OCI-M1 (cell line): ENCODE measurements around the gene HMG20A.

Experiments used
- DNase-seq: peaks from one replicate; lab custom pipeline; 2025; lab: John Stamatoyannopoulos, UW

The HMG20A gene

DNA sequence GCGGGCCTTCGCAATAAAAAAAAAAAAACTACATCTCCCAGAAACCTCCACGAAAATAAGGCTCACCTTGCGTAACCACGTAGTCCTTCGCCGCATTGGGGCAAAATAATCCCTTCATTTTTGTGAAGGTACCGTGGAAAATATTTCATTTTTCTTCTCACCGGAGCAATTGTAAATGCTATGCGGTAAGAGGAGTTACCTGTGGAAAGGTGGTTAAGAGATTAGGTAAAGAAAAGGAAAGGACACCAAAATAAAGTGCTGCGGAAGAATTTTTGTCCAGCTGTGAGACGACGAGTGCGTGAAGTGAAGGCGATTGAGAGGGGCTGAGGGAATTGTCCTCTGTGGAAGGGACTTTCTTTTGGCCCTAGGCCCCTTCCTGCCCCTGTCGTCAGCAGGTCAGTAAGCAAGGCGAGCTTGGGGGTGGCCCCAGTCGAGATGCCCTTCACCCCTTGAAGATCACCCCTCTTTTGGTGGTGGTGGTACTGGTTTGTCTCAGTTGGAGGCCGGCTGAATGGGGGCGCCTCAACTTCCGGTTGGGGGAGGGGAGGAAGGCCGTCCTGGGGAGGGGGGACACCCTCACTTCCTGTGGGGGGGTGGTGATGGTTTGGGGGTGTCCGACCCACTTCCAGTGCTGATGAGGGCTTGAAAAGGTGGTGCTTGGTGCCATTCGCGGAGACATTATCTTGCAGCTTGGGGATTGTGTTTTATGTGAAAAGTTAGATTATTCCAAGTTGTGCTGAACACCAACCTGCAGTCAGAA lies at the start of gene HMG20A:
Gene HMG20A, plus strand, starts transcription at position 279 of the 760 bp plus-strand sequence. CDS start 37,520 bp downstream, outside the sequence.
- DNase-seq: peak; percentile 90

GRCh38 chr15:77371850-77372563 lies 48.7 kb upstream of the HMG20A start:
- no peak for DNase-seq

DNA sequence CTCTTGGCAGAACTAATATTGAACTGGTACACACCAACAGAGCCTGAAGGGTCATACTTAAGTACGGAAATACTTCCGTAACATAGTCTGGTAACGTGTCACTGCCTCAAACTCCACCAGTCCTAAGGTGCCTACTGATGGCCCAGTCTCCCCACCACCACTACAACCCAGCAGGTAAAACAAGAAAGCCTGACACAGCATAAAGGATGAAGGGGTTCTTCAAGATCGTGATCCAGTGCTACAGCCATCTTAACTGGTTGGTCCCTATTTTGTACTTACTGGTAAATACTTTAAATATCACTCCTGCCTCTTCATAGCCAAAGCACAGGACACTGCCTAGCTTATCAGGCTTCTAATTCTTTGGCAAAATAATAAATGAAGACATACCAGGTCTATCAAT lies 47.2 kb upstream of the HMG20A start:
- no peak for DNase-seq

- DNase-seq: no peak
These were observed 45.6 kb upstream of the HMG20A start for GRCh38 chr15:77375133-77375532.

DNA sequence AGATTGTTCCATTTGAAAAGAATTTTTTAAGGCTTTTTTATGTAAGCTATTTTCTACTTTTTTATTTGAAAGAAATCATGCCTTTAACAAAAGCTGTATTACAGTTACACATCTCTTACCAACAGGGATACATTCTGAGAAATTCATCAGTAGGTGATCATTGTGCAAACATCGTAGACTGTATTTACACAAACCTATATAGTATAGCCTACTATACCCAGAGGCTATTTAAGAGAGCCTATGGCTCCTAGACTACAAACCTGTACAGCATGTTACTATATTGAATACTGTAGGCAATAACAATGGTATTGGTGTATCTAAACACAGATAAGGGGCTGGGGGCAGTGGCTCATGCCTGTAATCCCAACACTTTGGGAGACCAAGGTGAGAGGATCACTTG lies 43.9 kb upstream of the HMG20A start:
- no peak for DNase-seq

- no peak for DNase-seq
These were observed 40.7 kb upstream of the HMG20A start for GRCh38 chr15:77380033-77380432.

GRCh38 chr15:77384086-77384485 lies 36.6 kb upstream of the HMG20A start:
- DNase-seq: no peak

DNA sequence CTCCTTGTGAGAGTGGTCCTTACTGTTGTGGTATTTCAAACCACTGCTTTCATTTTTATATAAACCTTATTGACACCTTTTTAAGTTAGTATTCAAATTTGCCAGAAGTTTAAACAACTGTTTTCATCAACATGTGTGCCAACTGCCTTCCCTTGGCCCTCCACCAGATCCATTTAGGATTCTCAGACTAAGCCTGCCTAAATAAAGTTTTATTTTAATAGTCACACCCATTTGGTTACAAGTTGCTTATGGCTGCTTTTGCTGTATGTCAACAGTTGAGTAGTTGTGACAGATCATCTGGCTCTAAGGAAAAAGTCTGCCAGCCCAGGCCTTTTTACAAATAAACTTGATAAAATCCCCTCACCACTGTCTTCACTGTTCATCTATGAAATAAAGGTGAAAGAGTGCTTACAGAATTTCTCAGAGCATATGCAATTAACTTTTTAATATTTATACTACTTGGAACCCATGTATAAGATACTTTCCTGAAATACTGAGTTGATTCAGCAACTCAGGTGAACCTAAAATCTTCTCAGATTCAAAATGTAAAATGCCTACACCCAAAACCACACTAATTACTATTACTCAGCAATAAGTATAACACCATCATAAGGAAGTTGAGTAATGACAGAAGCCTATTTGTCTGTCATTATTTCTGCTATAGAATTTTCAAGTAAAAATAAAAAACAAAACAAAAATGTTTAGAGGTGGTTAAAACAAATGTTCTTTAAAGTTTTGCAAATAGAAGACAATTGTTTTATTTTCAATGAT lies 35.9 kb upstream of the HMG20A start:
- no peak for DNase-seq

- no peak for DNase-seq
These were observed 34.1 kb upstream of the HMG20A start for GRCh38 chr15:77386626-77387025.

GRCh38 chr15:77387365-77388105 lies 33.2 kb upstream of the HMG20A start:
- DNase-seq: no peak

DNA sequence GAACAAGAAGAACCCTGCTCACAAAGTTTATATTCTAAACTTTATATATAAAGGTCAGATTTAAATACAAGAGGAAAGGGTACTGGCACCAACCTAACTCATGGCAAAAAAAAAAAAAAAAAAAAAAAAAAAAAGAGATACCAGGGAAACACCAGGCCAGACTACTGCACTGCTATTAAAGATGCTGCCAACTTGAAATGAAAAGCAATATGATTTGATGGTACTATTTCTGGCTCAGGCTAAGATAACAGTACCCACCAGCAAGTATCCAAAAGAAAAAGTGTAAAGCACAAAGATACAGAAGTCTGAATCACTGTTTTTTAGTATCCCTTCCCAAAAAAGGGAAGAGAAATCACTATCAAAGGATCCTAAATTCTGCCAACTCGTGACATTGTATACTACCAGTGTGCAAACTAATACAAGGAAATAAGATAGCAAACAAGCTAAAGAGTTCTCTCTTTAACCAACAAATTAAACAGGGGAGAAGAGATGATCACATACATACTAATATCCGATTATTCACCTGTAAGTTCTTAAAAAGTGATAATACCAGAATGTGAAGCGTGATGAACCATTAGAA lies 29.2 kb upstream of the HMG20A start:
- DNase-seq: no peak

DNA sequence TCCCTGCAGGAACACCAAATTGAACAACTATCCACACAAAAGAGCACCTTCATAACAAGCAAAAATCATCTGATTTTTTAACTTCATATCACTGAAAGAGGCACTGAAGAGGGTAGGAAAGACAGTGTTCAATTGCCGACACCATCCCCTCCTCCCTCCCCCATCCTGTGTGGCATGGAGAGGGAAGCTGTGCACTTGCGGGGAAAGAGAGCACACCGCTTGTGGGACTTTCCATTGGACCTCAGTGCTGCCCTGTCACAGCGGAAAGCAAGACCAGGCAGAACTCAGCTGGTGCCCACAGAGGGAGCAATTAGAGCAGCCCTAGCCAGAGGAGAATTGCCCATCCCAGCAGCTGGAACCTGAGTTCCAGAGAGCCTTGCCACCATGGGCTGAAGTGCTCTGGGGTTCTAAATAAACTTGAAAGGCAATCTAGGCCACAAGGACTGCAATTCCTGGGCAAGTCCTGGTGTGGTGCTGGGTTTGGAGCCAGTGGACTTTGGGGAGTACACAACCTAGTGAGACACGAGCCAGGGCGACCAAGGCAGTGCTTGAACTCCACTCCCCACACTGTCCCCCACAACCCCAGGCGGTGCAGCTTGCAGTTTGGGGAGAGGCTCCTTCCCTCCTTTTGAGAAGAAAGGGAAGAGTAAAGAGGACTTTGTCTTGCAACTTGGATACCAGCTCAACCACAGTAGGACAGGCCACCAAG lies 27.8 kb upstream of the HMG20A start:
- DNase-seq: no peak

- DNase-seq: no peak
These were observed 27.2 kb upstream of the HMG20A start for GRCh38 chr15:77393471-77393840.

DNA sequence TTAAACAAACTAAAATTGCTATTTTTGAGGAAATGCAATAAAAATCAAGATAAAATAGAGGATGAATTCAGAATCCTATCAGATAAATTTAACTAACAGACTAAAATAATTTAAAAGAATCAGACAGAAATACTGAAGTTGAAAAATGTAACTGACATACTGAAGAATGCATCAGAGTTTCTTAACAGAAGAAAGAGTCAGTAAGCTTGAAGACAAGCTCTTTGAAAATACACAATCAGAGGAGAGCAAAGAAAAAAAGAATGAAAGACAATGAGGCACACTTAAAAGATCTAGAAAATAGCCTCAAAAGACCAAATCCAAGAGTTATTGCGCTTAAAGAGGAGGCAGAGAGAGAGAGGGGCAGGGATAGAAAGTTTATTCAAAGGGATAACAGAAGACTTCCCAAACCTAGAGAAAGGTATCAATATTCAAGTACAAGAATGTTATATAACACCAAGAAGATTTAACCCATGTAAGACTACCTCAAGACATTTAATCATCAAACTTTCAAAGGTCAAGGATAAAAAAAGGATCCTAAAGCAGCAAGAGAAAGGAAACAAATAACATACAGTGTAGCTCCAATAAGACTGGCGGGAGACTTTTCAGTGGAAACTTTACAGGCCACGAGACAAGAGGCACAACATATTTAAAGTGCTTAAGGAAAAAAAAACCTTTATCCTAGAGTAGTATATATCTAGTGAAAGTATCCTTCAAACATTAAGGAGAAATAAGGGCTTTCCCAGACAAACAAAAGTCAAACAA lies 25.5 kb upstream of the HMG20A start:
- no peak for DNase-seq

DNA sequence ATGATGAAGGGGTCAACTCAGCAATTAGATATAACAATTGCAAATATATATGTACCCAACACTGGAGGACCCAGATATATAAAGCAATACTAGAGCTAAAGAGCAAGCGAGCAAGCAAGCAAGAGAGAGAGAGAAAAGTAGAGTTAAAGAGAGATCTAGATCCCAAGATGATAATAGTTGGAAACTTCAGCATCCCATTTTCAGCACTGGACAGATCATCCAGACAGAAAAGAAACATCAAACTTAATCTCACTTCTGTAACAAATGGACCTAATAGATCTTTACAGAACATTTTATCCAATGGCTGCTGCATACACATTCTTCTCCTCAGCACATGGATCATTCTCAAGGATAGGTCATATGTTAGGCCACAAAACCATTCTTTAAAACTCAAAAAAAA lies 24.0 kb upstream of the HMG20A start:
- DNase-seq: no peak

- DNase-seq: no peak
These were observed 21.8 kb upstream of the HMG20A start for GRCh38 chr15:77398927-77399326.

GRCh38 chr15:77400258-77400657 lies 20.4 kb upstream of the HMG20A start:
- DNase-seq: no peak

- peak; percentile 63 for DNase-seq
These were observed 17.8 kb upstream of the HMG20A start for GRCh38 chr15:77402740-77403379.

- peak; percentile 34 for DNase-seq
These were observed 14.4 kb upstream of the HMG20A start for GRCh38 chr15:77406173-77406759.
